ENCODE data around the gene HES2. TPM values are rescaled to one million over a fixed set of nuclear protein-coding genes. Genes with fewer than 3 reads are reported as not detected.
"Not testable (repeated sequence)": the region's sequence is repeated elsewhere in the genome, so short reads cannot be mapped to it uniquely, and the experiment has no call there.

The HES2 gene
- total and polyA plus RNA-seq, 12 donors: 0.04 to 0.18 (median 0.10) TPM; not detected in 7

GRCh38 chr1:6365047-6365446 lies 54.7 kb downstream of the HES2 start:
- WGBS, 4 donors: 78 to 95% (median 85%) methylated on average over 5 of the region's 5 CpGs
- TF ChIP-seq, protein P1, sequence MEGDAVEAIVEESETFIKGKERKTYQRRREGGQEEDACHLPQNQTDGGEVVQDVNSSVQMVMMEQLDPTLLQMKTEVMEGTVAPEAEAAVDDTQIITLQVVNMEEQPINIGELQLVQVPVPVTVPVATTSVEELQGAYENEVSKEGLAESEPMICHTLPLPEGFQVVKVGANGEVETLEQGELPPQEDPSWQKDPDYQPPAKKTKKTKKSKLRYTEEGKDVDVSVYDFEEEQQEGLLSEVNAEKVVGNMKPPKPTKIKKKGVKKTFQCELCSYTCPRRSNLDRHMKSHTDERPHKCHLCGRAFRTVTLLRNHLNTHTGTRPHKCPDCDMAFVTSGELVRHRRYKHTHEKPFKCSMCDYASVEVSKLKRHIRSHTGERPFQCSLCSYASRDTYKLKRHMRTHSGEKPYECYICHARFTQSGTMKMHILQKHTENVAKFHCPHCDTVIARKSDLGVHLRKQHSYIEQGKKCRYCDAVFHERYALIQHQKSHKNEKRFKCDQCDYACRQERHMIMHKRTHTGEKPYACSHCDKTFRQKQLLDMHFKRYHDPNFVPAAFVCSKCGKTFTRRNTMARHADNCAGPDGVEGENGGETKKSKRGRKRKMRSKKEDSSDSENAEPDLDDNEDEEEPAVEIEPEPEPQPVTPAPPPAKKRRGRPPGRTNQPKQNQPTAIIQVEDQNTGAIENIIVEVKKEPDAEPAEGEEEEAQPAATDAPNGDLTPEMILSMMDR (IDR thresholded peaks at IDR 0.05): no peak
- no peak for TF ChIP-seq POLR2A (IDR thresholded peaks at IDR 0.05)
- no peaks in the 10 kb centered on the region for H3K9me3 ChIP-seq (replicated peaks in 1 of 3)
- no peak for DNase-seq
- H3K4me3 ChIP-seq: no peak overlapping the region
- H3K36me3 ChIP-seq (replicated peaks in 1 of 2): no peaks in the 10 kb centered on the region
- intact Hi-C loops (cut with DNase I): loop anchor here in 1 of 2 donors (5.0 kb wide), 1 partner anchor 37 kb away; no protein-coding TSS in a partner anchor
- no peak overlapping the region for H3K27ac ChIP-seq
- no peaks in the 10 kb centered on the region for H3K27me3 ChIP-seq
- H3K4me1 ChIP-seq (replicated peaks in 1 of 2): peaks cover 2 to 10% of the 10 kb centered on the region in 2 donors

GRCh38 chr1:6363085-6363884 lies 56.4 kb downstream of the HES2 start:
- H3K4me1 ChIP-seq (replicated peaks in 1 of 2): peaks cover 15 to 28% of the 10 kb centered on the region in 2 donors
- TF ChIP-seq, protein P1 (IDR thresholded peaks at IDR 0.05): peak; percentile 66 to 91 (median 79)
- H3K4me3 ChIP-seq; H3K9me3 ChIP-seq (replicated peaks in 1 of 3); H3K36me3 ChIP-seq (replicated peaks in 1 of 2); intact Hi-C loops (cut with DNase I); H3K27me3 ChIP-seq; H3K27ac ChIP-seq: not testable (repeated sequence)
- peak; percentile 67 to 93 (median 80) for DNase-seq
- 30 to 40% (median 35%) methylated on average over 19 to 20 of the region's 20 CpGs for WGBS, 4 donors

Small RNA genes within 50 kb of the gene (microRNA-seq; reads per million reads assigned to microRNA genes)
- gene MIR4252: 0 reads per million in 3 donors

Small RNA genes within 50 kb of the gene (small RNA-seq; reads per million reads assigned to genes)
- 0 reads per million in 2 donors for gene MIR4252

Other genes with a start within 250 kb of the HES2 start
- 1 to 10 TPM in 3 of 9 donors, under 1 TPM in 4, not detected in 2; 0.07 to 8.9 (median 0.32) TPM for gene CHD5, start 239.6 kb downstream of the HES2 start, total RNA-seq
- 10 to 100 TPM in 1 of 3 donors, 1 to 10 TPM in 2; 1.8 to 56.5 (median 4.9) TPM for gene CHD5, start 239.6 kb downstream of the HES2 start, polyA plus RNA-seq
- 100 to 1,000 TPM in 7 of 9 donors, 10 to 100 TPM in 2; 78.5 to 350 (median 291) TPM for gene RPL22, start 220.3 kb downstream of the HES2 start, total RNA-seq
- 100 to 1,000 TPM; 737 to 898 (median 819) TPM for gene RPL22, start 220.3 kb downstream of the HES2 start, polyA plus RNA-seq
- gene RNF207, start 213.8 kb downstream of the HES2 start, total RNA-seq: 10 to 100 TPM in 5 of 9 donors, 1 to 10 TPM in 4; 2.2 to 16.5 (median 10.8) TPM
- 10 to 100 TPM in 2 of 3 donors, 1 to 10 TPM in 1; 3.8 to 47.4 (median 17.1) TPM for gene RNF207, start 213.8 kb downstream of the HES2 start, polyA plus RNA-seq
- gene ICMT, start 184.0 kb downstream of the HES2 start, total RNA-seq: 100 to 1,000 TPM in 1 of 9 donors, 10 to 100 TPM in 8; 42.0 to 120 (median 68.0) TPM
- 10 to 100 TPM; 12.6 to 98.0 (median 17.0) TPM for gene ICMT, start 184.0 kb downstream of the HES2 start, polyA plus RNA-seq
- gene HES3, start 175.7 kb downstream of the HES2 start, total RNA-seq: not detected
- gene HES3, start 175.7 kb downstream of the HES2 start, polyA plus RNA-seq: not detected
- 1 to 10 TPM; 1.3 to 5.9 (median 3.1) TPM for gene GPR153, start 158.8 kb downstream of the HES2 start, total RNA-seq
- 1 to 10 TPM in 2 of 3 donors, under 1 TPM in 1; 0.86 to 3.2 (median 2.4) TPM for gene GPR153, start 158.8 kb downstream of the HES2 start, polyA plus RNA-seq
- 10 to 100 TPM in 8 of 9 donors, 1 to 10 TPM in 1; 8.4 to 29.4 (median 15.0) TPM for gene ACOT7, start 26.2 kb downstream of the HES2 start, total RNA-seq
- 10 to 100 TPM; 11.3 to 26.6 (median 13.0) TPM for gene ACOT7, start 26.2 kb downstream of the HES2 start, polyA plus RNA-seq
- gene ESPN, start 4.9 kb upstream of the HES2 start, total RNA-seq: 10 to 100 TPM in 1 of 9 donors, 1 to 10 TPM in 7, under 1 TPM in 1; 0.67 to 10.8 (median 5.5) TPM
- gene ESPN, start 4.9 kb upstream of the HES2 start, polyA plus RNA-seq: 1 to 10 TPM in 2 of 3 donors, under 1 TPM in 1; 0.16 to 9.8 (median 6.8) TPM
- gene TNFRSF25, start 46.3 kb upstream of the HES2 start, total RNA-seq: 10 to 100 TPM in 4 of 9 donors, 1 to 10 TPM in 5; 2.4 to 36.4 (median 8.8) TPM
- 100 to 1,000 TPM in 1 of 3 donors, 10 to 100 TPM in 1, 1 to 10 TPM in 1; 1.2 to 169 (median 63.8) TPM for gene TNFRSF25, start 46.3 kb upstream of the HES2 start, polyA plus RNA-seq
- 10 to 100 TPM in 8 of 9 donors, 1 to 10 TPM in 1; 4.1 to 29.2 (median 17.0) TPM for gene PLEKHG5, start 71.7 kb upstream of the HES2 start, total RNA-seq
- 10 to 100 TPM in 2 of 3 donors, 1 to 10 TPM in 1; 2.0 to 96.3 (median 23.0) TPM for gene PLEKHG5, start 71.7 kb upstream of the HES2 start, polyA plus RNA-seq
- 10 to 100 TPM; 10.3 to 39.7 (median 24.7) TPM for gene NOL9, start 134.6 kb upstream of the HES2 start, total RNA-seq
- 10 to 100 TPM in 1 of 3 donors, 1 to 10 TPM in 2; 5.9 to 14.3 (median 8.0) TPM for gene NOL9, start 134.6 kb upstream of the HES2 start, polyA plus RNA-seq
- under 1 TPM in 4 of 9 donors, not detected in 5; 0.11 to 0.83 (median 0.47) TPM for gene TAS1R1, start 135.4 kb upstream of the HES2 start, total RNA-seq
- gene TAS1R1, start 135.4 kb upstream of the HES2 start, polyA plus RNA-seq: under 1 TPM; 0.27 to 0.40 (median 0.37) TPM
- gene ZBTB48, start 160.1 kb upstream of the HES2 start, total RNA-seq: 10 to 100 TPM in 8 of 9 donors, 1 to 10 TPM in 1; 9.5 to 50.9 (median 28.8) TPM
- gene ZBTB48, start 160.1 kb upstream of the HES2 start, polyA plus RNA-seq: 100 to 1,000 TPM in 2 of 3 donors, 1 to 10 TPM in 1; 6.8 to 245 (median 186) TPM
- 100 to 1,000 TPM in 2 of 9 donors, 10 to 100 TPM in 7; 14.5 to 108 (median 58.8) TPM for gene KLHL21, start 182.9 kb upstream of the HES2 start, total RNA-seq
- 10 to 100 TPM; 11.7 to 19.1 (median 12.9) TPM for gene KLHL21, start 182.9 kb upstream of the HES2 start, polyA plus RNA-seq
- gene PHF13, start 193.8 kb upstream of the HES2 start, total RNA-seq: 10 to 100 TPM in 8 of 9 donors, 1 to 10 TPM in 1; 8.7 to 20.1 (median 13.8) TPM
- 10 to 100 TPM in 2 of 3 donors, 1 to 10 TPM in 1; 4.7 to 14.8 (median 11.2) TPM for gene PHF13, start 193.8 kb upstream of the HES2 start, polyA plus RNA-seq
- 10 to 100 TPM; 16.2 to 45.6 (median 35.5) TPM for gene THAP3, start 204.9 kb upstream of the HES2 start, total RNA-seq
- gene THAP3, start 204.9 kb upstream of the HES2 start, polyA plus RNA-seq: 10 to 100 TPM; 11.1 to 65.6 (median 37.6) TPM

Data from adrenal gland (tissue), 12 donors.